GM23248 (cell line): ENCODE data around the gene TMEM132C.

Experiments used
- EZH2 ChIP-seq: fragments of 200-600 bp; sonication (generic); IDR thresholded peaks from 2 replicates; pipeline ENCODE4 v1.6.1; 2018; ENCODE audit warnings: antibody characterized with exemption, mild to moderate bottlenecking; ENCODE audit not compliant: insufficient read depth, poor library complexity, severe bottlenecking
- EZH2phosphoT487 ChIP-seq: fragments of 200-600 bp; sonication (generic); IDR thresholded peaks from 2 replicates; pipeline ENCODE4 v1.6.1; 2018; ENCODE audit warnings: antibody characterized with exemption, moderate library complexity, mild to moderate bottlenecking, low read depth; ENCODE audit not compliant: insufficient read depth

GRCh38 chr12:128709660-128710059, 442.7 kb downstream of the TMEM132C start:
- TF ChIP-seq EZH2 (no peak), EZH2phosphoT487 (no peak)
